DOHH2 (cell line): Measurements from ENCODE around the gene SORL1.

Experiments used
- H3F3A ChIP-seq: fragments of 200-600 bp; sonication (generic), shearing (Covaris generic); 2 replicates; pipeline ENCODE4 v1.6.0; 2016; ENCODE audit warnings: antibody characterized with exemption, mild to moderate bottlenecking; ENCODE audit not compliant: control insufficient read depth, insufficient read depth
- H3K27ac ChIP-seq: fragments of 200-600 bp; sonication (generic); 2 replicates; pipeline ENCODE4 v1.5.1; 2014; ENCODE audit warnings: low read depth, mild to moderate bottlenecking, low read length, moderate library complexity
- H3K27me3 ChIP-seq: fragments of 200-600 bp; sonication (generic); 2 replicates; pipeline ENCODE4 v1.6.1; 2014; ENCODE audit warnings: mild to moderate bottlenecking, low read length, mixed read lengths; ENCODE audit not compliant: control insufficient read depth
- H3K36me3 ChIP-seq: fragments of 200-600 bp; sonication (generic); 2 replicates; pipeline ENCODE4 v1.6.1; 2014; ENCODE audit warnings: mild to moderate bottlenecking, low read length, moderate library complexity, mixed read lengths; ENCODE audit not compliant: control insufficient read depth
- H3K4me1 ChIP-seq: fragments of 200-600 bp; sonication (generic); 2 replicates; pipeline ENCODE4 v1.6.1; 2014; ENCODE audit warnings: mild to moderate bottlenecking, low read length, mixed read lengths; ENCODE audit not compliant: control insufficient read depth
- H3K4me2 ChIP-seq: fragments of 200-600 bp; sonication (generic); 2 replicates; pipeline ENCODE4 v1.6.0; 2014; ENCODE audit warnings: mild to moderate bottlenecking, low read length, moderate library complexity
- H3K4me3 ChIP-seq: fragments of 200-600 bp; sonication (generic); 2 replicates; pipeline ENCODE4 v1.5.1; 2014; ENCODE audit warnings: mild to moderate bottlenecking, low read length, mixed read lengths
- H3K79me2 ChIP-seq: fragments of 200-600 bp; sonication (generic); 2 replicates; pipeline ENCODE4 v1.6.1; 2014; ENCODE audit warnings: mild to moderate bottlenecking, low read length, mixed read lengths; ENCODE audit not compliant: control insufficient read depth
- H3K9me2 ChIP-seq: fragments of 200-600 bp; sonication (generic); replicated peaks from 2 replicates; pipeline ENCODE4 v1.6.1; 2014; ENCODE audit warnings: mild to moderate bottlenecking, low read length, mixed read lengths; ENCODE audit not compliant: control insufficient read depth
- H3K9me3 ChIP-seq: fragments of 200-600 bp; sonication (generic); 2 replicates; pipeline ENCODE4 v1.6.1; 2014; ENCODE audit warnings: antibody characterized with exemption, low read length, mixed read lengths; ENCODE audit not compliant: control insufficient read depth, insufficient read depth
- H4K20me1 ChIP-seq: fragments of 200-600 bp; sonication (generic); 2 replicates; pipeline ENCODE4 v1.6.0; 2014; ENCODE audit warnings: low read depth, mild to moderate bottlenecking, antibody characterized with exemption, low read length, moderate library complexity; ENCODE audit not compliant: control insufficient read depth, insufficient read depth
- EZH2phosphoT487 ChIP-seq: fragments of 200-600 bp; sonication (generic); IDR thresholded peaks from 2 replicates; pipeline ENCODE4 v1.6.1; 2017; ENCODE audit warnings: borderline replicate concordance, mild to moderate bottlenecking, antibody characterized with exemption, low read length, moderate library complexity, mixed read lengths
- TF ChIP-seq, protein P1 (sequence below): fragments of 200-600 bp; sonication (generic); IDR thresholded peaks from one replicate; pipeline ENCODE4 v1.5.1; 2014; ENCODE audit warnings: antibody characterized with exemption, mild to moderate bottlenecking, low read depth, low read length; ENCODE audit not compliant: poor library complexity, severe bottlenecking

Gene SORL1

DNA sequence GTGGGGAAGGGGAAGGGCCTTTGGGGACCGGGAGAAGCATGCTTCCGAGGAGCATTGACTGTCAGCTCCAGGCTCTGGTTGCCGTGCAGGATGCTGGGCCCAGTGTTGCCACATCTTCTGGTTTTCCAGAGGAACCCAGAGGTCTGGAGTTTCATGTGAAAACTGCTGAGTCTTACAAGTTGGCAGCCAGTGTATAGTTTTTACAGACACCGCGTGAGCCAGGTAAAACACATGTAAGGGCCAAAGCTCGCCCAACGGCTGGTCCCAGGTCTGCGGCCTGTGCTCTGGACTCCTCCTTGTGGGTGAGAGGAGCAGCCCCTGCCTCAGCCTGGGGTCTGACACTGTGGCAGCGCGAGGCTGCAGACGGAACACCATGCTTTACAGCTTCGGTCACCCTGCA is 19.1 kb downstream of the SORL1 start:
- no peaks in the 10 kb centered on the region for H3F3A ChIP-seq
- H3K79me2 ChIP-seq: peaks cover 100% of the 10 kb centered on the region
- peaks cover 12% of the 10 kb centered on the region for H4K20me1 ChIP-seq
- H3K4me2 ChIP-seq: no peak overlapping the region
- no peak overlapping the region for H3K4me3 ChIP-seq
- peaks cover 97% of the 10 kb centered on the region for H3K36me3 ChIP-seq
- TF ChIP-seq EZH2phosphoT487: no peak
- TF ChIP-seq, protein P1, sequence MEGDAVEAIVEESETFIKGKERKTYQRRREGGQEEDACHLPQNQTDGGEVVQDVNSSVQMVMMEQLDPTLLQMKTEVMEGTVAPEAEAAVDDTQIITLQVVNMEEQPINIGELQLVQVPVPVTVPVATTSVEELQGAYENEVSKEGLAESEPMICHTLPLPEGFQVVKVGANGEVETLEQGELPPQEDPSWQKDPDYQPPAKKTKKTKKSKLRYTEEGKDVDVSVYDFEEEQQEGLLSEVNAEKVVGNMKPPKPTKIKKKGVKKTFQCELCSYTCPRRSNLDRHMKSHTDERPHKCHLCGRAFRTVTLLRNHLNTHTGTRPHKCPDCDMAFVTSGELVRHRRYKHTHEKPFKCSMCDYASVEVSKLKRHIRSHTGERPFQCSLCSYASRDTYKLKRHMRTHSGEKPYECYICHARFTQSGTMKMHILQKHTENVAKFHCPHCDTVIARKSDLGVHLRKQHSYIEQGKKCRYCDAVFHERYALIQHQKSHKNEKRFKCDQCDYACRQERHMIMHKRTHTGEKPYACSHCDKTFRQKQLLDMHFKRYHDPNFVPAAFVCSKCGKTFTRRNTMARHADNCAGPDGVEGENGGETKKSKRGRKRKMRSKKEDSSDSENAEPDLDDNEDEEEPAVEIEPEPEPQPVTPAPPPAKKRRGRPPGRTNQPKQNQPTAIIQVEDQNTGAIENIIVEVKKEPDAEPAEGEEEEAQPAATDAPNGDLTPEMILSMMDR: no peak
- no peaks in the 10 kb centered on the region for H3K27me3 ChIP-seq
- H3K27ac ChIP-seq: no peak overlapping the region
- H3K9me2 ChIP-seq: no peaks in the 10 kb centered on the region
- peaks cover 51% of the 10 kb centered on the region for H3K4me1 ChIP-seq
- H3K9me3 ChIP-seq: no peaks in the 10 kb centered on the region

DNA sequence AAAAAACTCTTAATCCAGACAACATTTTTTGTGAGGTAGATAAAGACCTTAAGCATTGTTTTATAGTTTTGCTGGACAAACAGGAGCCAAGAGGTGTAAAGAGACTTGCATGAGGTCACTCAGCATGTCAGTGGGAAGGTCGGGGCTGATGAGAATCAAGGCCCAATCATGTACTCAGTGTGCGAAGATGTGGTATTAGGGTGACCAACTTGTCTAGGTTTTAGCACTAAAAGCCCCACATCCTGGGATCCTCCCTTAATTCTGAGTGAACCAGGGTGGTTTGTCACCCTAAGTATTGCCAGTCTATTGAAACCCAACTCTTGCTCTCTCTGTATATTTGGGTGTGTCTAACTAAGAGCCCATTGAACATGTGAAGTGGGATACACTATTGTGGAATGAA is 20.2 kb downstream of the SORL1 start:
- H4K20me1 ChIP-seq: peaks cover 8% of the 10 kb centered on the region
- no peak overlapping the region for H3K27ac ChIP-seq
- no peak overlapping the region for H3K4me2 ChIP-seq
- no peak overlapping the region for H3K4me3 ChIP-seq
- H3K79me2 ChIP-seq: peaks cover 98% of the 10 kb centered on the region
- H3K9me2 ChIP-seq: no peaks in the 10 kb centered on the region
- TF ChIP-seq, protein P1: no peak
- no peak for TF ChIP-seq EZH2phosphoT487
- no peaks in the 10 kb centered on the region for H3K9me3 ChIP-seq
- peaks cover 42% of the 10 kb centered on the region for H3K4me1 ChIP-seq
- no peaks in the 10 kb centered on the region; the same call in 1 of the 2 replicates for H3F3A ChIP-seq
- no peaks in the 10 kb centered on the region for H3K27me3 ChIP-seq
- peaks cover 97% of the 10 kb centered on the region for H3K36me3 ChIP-seq

DNA sequence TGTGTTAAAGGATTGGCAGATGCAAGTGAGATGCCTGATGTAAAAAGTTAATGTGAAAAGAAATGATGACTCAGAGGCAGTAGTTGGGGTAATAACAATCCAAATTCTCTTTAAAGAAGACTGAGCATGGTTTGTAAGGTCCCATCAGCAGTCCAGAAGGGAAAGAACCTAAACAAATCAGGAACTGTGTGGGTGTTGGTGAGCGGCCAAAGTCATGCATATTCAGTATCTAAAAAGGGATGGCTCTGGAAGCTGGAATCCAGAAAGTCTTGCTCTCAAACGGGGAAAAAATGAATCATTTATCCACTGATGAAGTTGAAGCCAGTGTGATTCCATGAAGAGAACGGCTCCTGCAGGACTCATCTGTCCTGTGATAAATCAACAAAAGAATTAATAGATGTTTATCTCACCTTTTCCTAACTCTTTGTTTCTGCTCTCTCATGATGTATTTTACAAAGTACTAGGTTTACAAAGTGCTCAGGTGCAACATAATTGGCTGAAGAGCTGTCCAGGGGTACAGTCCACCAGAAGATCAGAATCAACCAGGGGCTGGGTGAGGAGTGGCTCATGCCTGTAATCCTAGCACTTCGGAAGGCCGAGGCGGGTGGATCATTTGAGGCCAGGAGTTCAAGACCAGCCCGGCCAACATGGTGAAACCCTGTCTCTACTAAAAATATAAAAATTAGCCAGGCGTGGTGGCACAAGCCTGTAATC is 21.1 kb downstream of the SORL1 start:
- no peak overlapping the region for H3K4me2 ChIP-seq
- TF ChIP-seq, protein P1: no peak
- no peak for TF ChIP-seq EZH2phosphoT487
- H3K4me1 ChIP-seq: peaks cover 35% of the 10 kb centered on the region
- H3K27ac ChIP-seq: no peak overlapping the region
- no peaks in the 10 kb centered on the region; the same call in 1 of the 2 replicates for H3F3A ChIP-seq
- no peak overlapping the region for H3K4me3 ChIP-seq
- peaks cover 95% of the 10 kb centered on the region for H3K36me3 ChIP-seq
- H3K27me3 ChIP-seq: no peaks in the 10 kb centered on the region
- no peaks in the 10 kb centered on the region for H3K9me3 ChIP-seq
- H3K9me2 ChIP-seq: no peaks in the 10 kb centered on the region
- H3K79me2 ChIP-seq: peaks cover 96% of the 10 kb centered on the region
- peaks cover 6% of the 10 kb centered on the region for H4K20me1 ChIP-seq
